Measurements from ENCODE around the gene GRIN3A. TPM values are rescaled to one million over a fixed set of nuclear protein-coding genes. Genes with fewer than 3 reads are reported as not detected.

GRIN3A gene
- total RNA-seq, 4 donors from 2014 or later = not detected

DNA sequence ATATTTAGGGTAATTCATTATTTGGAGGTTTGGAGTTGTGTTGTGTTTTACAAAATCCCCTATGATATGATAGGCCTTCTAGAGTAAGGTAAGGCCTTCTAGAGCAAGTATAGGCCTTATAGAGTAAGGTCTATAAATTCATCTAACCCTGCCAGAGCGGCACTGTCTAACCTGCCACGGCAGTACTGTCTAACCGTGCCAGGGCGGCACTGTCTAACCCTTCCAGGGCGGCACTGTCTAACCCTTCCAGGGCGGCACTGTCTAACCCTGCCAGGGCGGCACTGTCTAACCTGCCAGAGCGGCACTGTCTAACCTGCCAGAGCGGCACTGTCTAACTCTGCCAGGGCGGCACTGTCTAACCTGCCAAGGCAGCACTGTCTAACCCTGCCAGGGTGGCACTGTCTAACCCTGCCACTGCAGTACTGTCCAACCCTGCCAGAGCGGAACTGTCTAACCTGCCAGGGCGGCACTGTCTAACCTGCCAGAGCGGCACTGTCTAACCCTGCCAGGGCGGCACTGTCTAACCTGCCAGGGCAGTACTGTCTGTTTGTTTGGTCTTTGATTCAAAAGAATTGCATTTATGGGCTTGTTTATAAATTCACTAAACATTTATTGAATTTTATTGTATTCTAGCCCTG lies 195.2 kb downstream of the GRIN3A start:
- ATAC-seq (ENCODE audit: low FRiP score) (no peak), DNase-seq (ENCODE audit: low spot score) (no peak)
- TF ChIP-seq, protein P1, sequence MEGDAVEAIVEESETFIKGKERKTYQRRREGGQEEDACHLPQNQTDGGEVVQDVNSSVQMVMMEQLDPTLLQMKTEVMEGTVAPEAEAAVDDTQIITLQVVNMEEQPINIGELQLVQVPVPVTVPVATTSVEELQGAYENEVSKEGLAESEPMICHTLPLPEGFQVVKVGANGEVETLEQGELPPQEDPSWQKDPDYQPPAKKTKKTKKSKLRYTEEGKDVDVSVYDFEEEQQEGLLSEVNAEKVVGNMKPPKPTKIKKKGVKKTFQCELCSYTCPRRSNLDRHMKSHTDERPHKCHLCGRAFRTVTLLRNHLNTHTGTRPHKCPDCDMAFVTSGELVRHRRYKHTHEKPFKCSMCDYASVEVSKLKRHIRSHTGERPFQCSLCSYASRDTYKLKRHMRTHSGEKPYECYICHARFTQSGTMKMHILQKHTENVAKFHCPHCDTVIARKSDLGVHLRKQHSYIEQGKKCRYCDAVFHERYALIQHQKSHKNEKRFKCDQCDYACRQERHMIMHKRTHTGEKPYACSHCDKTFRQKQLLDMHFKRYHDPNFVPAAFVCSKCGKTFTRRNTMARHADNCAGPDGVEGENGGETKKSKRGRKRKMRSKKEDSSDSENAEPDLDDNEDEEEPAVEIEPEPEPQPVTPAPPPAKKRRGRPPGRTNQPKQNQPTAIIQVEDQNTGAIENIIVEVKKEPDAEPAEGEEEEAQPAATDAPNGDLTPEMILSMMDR (IDR thresholded peaks at IDR 0.05) = no peak

DNA sequence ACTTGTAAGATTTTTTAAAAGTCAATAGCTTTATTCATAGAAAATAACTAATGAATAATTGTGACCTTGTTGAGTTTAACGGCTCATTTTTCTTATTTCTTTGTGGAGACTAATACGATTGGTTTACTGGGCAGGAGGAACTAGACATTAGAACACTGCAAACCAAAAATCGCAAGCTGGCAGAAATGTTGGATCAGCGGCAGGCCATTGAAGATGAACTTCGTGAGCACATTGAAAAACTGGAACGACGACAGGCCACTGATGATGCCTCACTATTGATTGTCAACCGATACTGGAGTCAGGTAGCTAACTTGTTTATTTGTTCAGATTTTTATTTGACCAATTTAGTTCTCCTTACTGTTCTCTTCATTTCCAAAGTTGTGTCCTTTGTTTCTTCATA lies 198.4 kb downstream of the GRIN3A start:
- TF ChIP-seq, protein P1 (IDR thresholded peaks at IDR 0.05) = no peak
- ATAC-seq (ENCODE audit: low FRiP score) (no peak), DNase-seq (ENCODE audit: low spot score) (no peak)

DNA sequence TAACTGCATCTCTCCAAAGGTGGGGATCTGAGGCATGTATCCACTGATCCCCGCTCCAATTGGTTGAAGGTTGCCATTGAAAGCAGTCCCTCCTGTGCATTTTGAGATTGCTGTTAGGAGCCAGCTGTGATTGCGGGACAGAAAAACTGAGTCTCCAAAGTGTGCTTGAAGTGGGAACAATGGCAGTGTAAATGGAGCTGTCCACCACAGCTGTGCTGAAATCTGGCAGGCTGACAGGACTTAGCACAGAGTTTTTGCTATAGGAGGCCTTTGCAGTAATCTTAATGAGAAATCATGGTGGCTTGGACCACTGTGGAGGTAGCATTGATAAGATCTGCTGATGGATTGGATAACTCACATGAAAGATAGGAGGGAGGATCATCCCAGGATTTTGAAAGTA lies 201.5 kb downstream of the GRIN3A start:
- no peak for ATAC-seq (ENCODE audit: low FRiP score)
- TF ChIP-seq, protein P1 (IDR thresholded peaks at IDR 0.05) = no peak
- no peak for DNase-seq (ENCODE audit: low spot score)

DNA sequence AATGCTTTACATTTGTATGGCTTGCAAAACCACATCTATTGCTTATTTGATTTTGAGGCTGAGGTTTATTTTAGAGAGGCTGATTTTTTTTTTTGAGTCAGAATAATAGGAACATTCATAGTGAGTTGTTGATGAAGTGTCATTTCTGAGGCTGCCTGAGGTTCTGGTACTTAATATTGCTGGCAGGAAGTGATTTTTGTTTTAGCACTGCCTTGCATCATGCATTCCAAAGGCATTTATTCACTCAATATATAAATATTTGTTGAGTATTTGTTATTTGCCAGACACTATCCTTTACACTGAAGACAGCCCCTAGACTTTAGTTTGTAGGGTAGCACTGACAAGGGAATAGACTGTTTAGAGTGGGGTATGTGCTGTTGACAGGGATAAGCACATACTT lies 202.1 kb downstream of the GRIN3A start:
- DNase-seq (ENCODE audit: low spot score) (no peak), ATAC-seq (ENCODE audit: low FRiP score) (no peak)
- TF ChIP-seq, protein P1 (IDR thresholded peaks at IDR 0.05) = no peak

DNA sequence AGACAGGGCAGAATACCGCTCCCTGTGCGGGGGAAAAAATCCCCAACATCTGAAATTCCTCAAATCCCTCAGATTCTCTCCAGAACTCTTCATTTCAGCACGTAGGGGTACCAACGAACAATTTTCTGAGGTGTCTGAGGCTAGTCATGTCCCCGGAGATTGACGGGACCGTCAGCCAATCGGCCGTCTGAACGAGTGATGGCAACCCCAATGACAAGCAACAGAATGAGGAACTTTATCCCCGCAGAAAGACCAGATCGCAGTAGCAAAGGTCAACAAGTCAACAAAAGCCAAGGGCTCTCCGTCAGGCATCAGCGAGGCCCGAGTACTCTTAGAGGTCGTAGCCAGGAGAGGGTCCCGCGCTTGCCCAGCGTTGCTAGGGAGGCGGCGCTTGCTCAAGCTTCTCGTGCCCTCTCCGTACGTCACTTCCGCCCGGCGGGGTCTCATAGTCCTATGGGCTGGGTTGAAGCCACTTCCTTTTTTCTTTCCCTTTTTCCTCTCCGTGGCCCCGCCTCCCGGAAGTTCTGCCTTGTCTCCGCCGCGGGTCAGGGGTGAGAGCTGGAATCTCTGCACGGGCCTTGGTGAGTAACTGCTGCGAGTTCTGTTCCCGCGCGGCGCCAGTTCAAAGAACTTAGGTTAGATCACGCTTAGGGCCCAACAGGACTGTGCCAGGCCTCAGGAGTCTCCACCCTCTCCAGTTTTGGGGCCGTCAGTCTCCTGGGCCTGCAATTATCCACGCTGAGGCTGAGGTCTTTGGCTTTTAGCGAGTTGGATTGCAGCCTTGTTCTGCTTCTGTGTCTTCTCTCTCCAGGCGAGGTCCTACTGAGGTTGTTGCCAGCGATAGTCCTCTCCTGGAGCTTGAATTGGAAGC lies 204.9 kb downstream of the GRIN3A start, which contains the start of gene RNF20:
Gene RNF20, plus strand, starts transcription at position 520 of the 871 bp plus-strand sequence. CDS start 1,571 bp downstream, outside the sequence.
- peak; percentile 100 for ATAC-seq (ENCODE audit: low FRiP score)
- peak; percentile 100 for DNase-seq (ENCODE audit: low spot score)
- TF ChIP-seq, protein P1 (IDR thresholded peaks at IDR 0.05) = no peak

DNA sequence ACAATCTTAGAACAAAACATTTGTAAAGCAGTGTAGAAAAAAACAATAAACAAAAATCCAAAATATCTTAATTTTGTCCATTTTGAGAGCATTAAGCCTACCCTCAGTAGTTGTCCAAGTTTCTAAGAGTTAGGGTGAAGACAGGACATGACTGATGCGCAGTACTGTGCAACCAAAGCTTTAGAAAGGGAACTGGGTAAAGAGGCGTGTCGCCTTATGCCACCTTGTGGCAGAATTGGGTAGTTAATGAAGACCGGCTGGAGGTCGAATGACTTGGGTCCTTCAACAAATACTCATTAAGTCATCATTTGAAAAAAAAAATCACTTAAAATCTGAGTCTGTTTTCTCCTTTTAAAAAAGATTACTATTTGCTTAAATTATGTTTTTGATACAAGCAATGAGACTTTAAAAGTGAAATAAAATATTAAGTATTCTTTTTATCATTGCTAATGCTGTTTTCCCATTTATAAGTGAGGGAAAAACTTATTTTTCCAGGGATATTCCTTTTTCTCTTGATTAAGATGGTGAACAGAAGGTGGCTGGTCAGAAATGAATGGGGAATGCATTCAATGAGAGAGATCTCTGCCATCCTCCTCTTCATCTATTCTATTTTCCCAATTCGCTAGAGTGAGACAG lies 208.3 kb downstream of the GRIN3A start:
- ATAC-seq (ENCODE audit: low FRiP score) = peak; percentile 57
- no peak for DNase-seq (ENCODE audit: low spot score)
- TF ChIP-seq, protein P1 (IDR thresholded peaks at IDR 0.05) = peak in 1 of 3 donors; percentile 71

Data from omental fat pad (tissue), 4 donors.